Fibroblast of lung (primary cell): ENCODE measurements around the gene PEX14. TPM values are rescaled to one million over a fixed set of nuclear protein-coding genes. Genes with fewer than 3 reads are reported as not detected.
A peak's percentile ranks its signal among the peaks of the same experiment; 100 is the strongest.

Experiments used
- DNase-seq, 2 donors: peaks; one replicate each; pipeline versions ENCODE4 v3.0.0 to v3.0.0-alpha.2; 2010; ENCODE audit warnings: low read depth in 2 of 2
- H2AFZ ChIP-seq: 2 replicates; pipeline ENCODE4 v1.5.1; 2012; ENCODE audit warnings: low read length, control low read depth, inconsistent platforms
- H3K27ac ChIP-seq: 2 replicates; pipeline ENCODE4 v1.5.1; 2011; ENCODE audit warnings: low read length, control low read depth; ENCODE audit not compliant: insufficient read depth
- H3K27me3 ChIP-seq: 2 replicates; pipeline ENCODE4 v1.5.1; 2011; ENCODE audit warnings: mild to moderate bottlenecking, low read length; ENCODE audit not compliant: control insufficient read depth, insufficient read depth
- H3K36me3 ChIP-seq: 2 replicates; pipeline ENCODE4 v1.5.1; 2011; ENCODE audit warnings: low read length; ENCODE audit not compliant: control insufficient read depth, insufficient read depth
- H3K4me1 ChIP-seq: 2 replicates; pipeline ENCODE4 v1.5.1; 2011; ENCODE audit warnings: low read length; ENCODE audit not compliant: control insufficient read depth, insufficient read depth; ENCODE audit errors: extremely low read depth
- H3K4me2 ChIP-seq: 2 replicates; pipeline ENCODE4 v1.5.1; 2011; ENCODE audit warnings: low read length, control low read depth; ENCODE audit not compliant: insufficient read depth; ENCODE audit errors: extremely low read depth
- H3K4me3 ChIP-seq, 4 experiments: fragments of 200-600 bp in 1 of 4; sonication (generic) in 1 of 4; replicated peaks in 1 of 4; 2 replicates each; pipeline ENCODE4 v1.5.1; 2011 to 2016; ENCODE audit warnings: low read length in 4 of 4, low read depth in 3 of 4, mild to moderate bottlenecking in 3 of 4, control low read depth in 2 of 4, inconsistent platforms in 1 of 4, mixed read lengths in 1 of 4; ENCODE audit not compliant: insufficient read depth in 1 of 4; ENCODE audit errors: control extremely low read depth in 1 of 4
- H3K79me2 ChIP-seq: 2 replicates; pipeline ENCODE4 v1.5.1; 2012; ENCODE audit warnings: mild to moderate bottlenecking, low read length, inconsistent platforms; ENCODE audit not compliant: control insufficient read depth, insufficient read depth
- H3K9ac ChIP-seq: 2 replicates; pipeline ENCODE4 v1.5.1; 2011; ENCODE audit warnings: mild to moderate bottlenecking, low read length, control low read depth; ENCODE audit not compliant: insufficient read depth
- H3K9me3 ChIP-seq: 2 replicates; pipeline ENCODE4 v1.5.1; 2012; ENCODE audit warnings: low read depth, low read length; ENCODE audit not compliant: control insufficient read depth, insufficient read depth
- H4K20me1 ChIP-seq: 2 replicates; pipeline ENCODE4 v1.5.1; 2011; ENCODE audit warnings: low read length; ENCODE audit not compliant: control insufficient read depth, insufficient read depth; ENCODE audit errors: extremely low read depth
- CTCF ChIP-seq, 2 donors: IDR thresholded peaks in 1 of 2; conservative IDR thresholded peaks in 1 of 2; 1 replicate in 1 of 2; 2 replicates in 1 of 2; pipeline ENCODE4 v1.5.1; 2011 to 2012; ENCODE audit warnings: low read length in 2 of 2, control low read depth in 1 of 2, inconsistent platforms in 1 of 2, low read depth in 1 of 2, mild to moderate bottlenecking in 1 of 2
- EZH2 ChIP-seq: IDR thresholded peaks from 2 replicates; pipeline ENCODE4 v1.5.1; 2012; ENCODE audit warnings: low read length, control low read depth, mild to moderate bottlenecking; ENCODE audit errors: missing control alignments
- polyA plus RNA-seq, 2 donors: library from polyadenylated mRNA; depleted of rRNA in 1 of 2; stranded (reverse) in 1 of 2; unstranded in 1 of 2; fragments of >200 nt; gene quantifications; 2 replicates each; pipeline ENCODE4 v1.2.1, GENCODE V29; 2011 to 2012; ENCODE audit warnings: missing spikeins in 1 of 2
- total RNA-seq: library from RNA; depleted of rRNA; stranded (reverse); fragments of >200 nt; gene quantifications from 2 replicates; pipeline ENCODE4 v1.2.1, GENCODE V29; 2014

Gene PEX14
- total and polyA plus RNA-seq, 2 donors (not counting 1 experiment from before 2014, with no cell fraction given): 10.3 to 11.4 TPM

GRCh38 chr1:10514490-10515235 is 39.9 kb downstream of the PEX14 start:
- Histone ChIP-seq H3K9ac (no peak overlapping the region), H2AFZ (no peak overlapping the region), H4K20me1 (no peaks in the 10 kb centered on the region), H3K9me3 (no peaks in the 10 kb centered on the region), H3K27ac (no peak overlapping the region), H3K4me3 (no peak overlapping the region), H3K36me3 (no peaks in the 10 kb centered on the region), H3K27me3 (no peaks in the 10 kb centered on the region), H3K79me2 (peaks cover 24% of the 10 kb centered on the region), H3K4me1 (peaks cover 17% of the 10 kb centered on the region), H3K4me2 (no peak overlapping the region)
- TF ChIP-seq EZH2 (no peak), CTCF (conservative IDR thresholded peaks at IDR 0.05 in 1 of 2, IDR thresholded peaks at IDR 0.05 in 1 of 2; ENCODE audit: low read depth in 1 of 2, low read length in 2 of 2) (peak; percentile 51 to 56)
- DNase-seq: peak; percentile 44 to 51

GRCh38 chr1:10515301-10515975 is 40.7 kb downstream of the PEX14 start:
- Histone ChIP-seq H2AFZ (no peak overlapping the region), H4K20me1 (no peaks in the 10 kb centered on the region), H3K9ac (no peak overlapping the region), H3K4me1 (peaks cover 10% of the 10 kb centered on the region), H3K4me3 (no peak overlapping the region), H3K27me3 (no peaks in the 10 kb centered on the region), H3K9me3 (no peaks in the 10 kb centered on the region), H3K36me3 (no peaks in the 10 kb centered on the region), H3K4me2 (no peak overlapping the region), H3K79me2 (peaks cover 24% of the 10 kb centered on the region), H3K27ac (no peak overlapping the region)
- no peak for TF ChIP-seq CTCF (conservative IDR thresholded peaks at IDR 0.05 in 1 of 2, IDR thresholded peaks at IDR 0.05 in 1 of 2; ENCODE audit: low read depth in 1 of 2, low read length in 2 of 2)
- no peak for TF ChIP-seq EZH2
- DNase-seq: no peak

GRCh38 chr1:10515976-10516750 is 41.4 kb downstream of the PEX14 start:
- H3K4me1 ChIP-seq: peaks cover 8% of the 10 kb centered on the region
- H3K79me2 ChIP-seq: peaks cover 24% of the 10 kb centered on the region
- H3K27me3 ChIP-seq: no peaks in the 10 kb centered on the region
- TF ChIP-seq EZH2: no peak
- TF ChIP-seq CTCF (conservative IDR thresholded peaks at IDR 0.05 in 1 of 2, IDR thresholded peaks at IDR 0.05 in 1 of 2; ENCODE audit: low read depth in 1 of 2, low read length in 2 of 2): no peak
- no peak overlapping the region for H3K9ac ChIP-seq
- no peak overlapping the region for H3K27ac ChIP-seq
- no peak overlapping the region for H3K4me3 ChIP-seq
- H3K36me3 ChIP-seq: no peaks in the 10 kb centered on the region
- DNase-seq: no peak
- no peaks in the 10 kb centered on the region for H4K20me1 ChIP-seq
- H2AFZ ChIP-seq: no peak overlapping the region
- H3K9me3 ChIP-seq: no peaks in the 10 kb centered on the region
- no peak overlapping the region for H3K4me2 ChIP-seq
